HepG2 (cell line): Measurements from ENCODE around the gene RGS11. TPM values are rescaled to one million over a fixed set of nuclear protein-coding genes. Genes with fewer than 3 reads are reported as not detected.

Experiments
- RAD21 ChIP-seq: fragments of 450-650 bp; formaldehyde crosslinking; IDR thresholded peaks from 2 replicates; pipeline ENCODE4 v1.5.0; 2020; ENCODE audit warnings: mild to moderate bottlenecking
- SPEN ChIP-seq: sonication (generic); formaldehyde crosslinking; IDR thresholded peaks from 2 replicates; pipeline ENCODE4 v1.5.1; 2020; ENCODE audit warnings: low read depth, mild to moderate bottlenecking, missing genetic modification reagents
- STAG1 ChIP-seq: sonication (generic); formaldehyde crosslinking; IDR thresholded peaks from 2 replicates; pipeline ENCODE4 v1.4.0; 2020; ENCODE audit warnings: missing genetic modification reagents
- YEATS4 ChIP-seq: sonication (generic); formaldehyde crosslinking; IDR thresholded peaks from 2 replicates; pipeline ENCODE4 v1.4.0; 2020; ENCODE audit warnings: missing genetic modification reagents, borderline replicate concordance
- ZBTB1 ChIP-seq: sonication (generic); formaldehyde crosslinking; IDR thresholded peaks from 2 replicates; pipeline ENCODE4 v1.4.0; 2020; ENCODE audit warnings: missing genetic modification reagents, borderline replicate concordance
- ZBTB38 ChIP-seq: sonication (generic); formaldehyde crosslinking; IDR thresholded peaks from 2 replicates; pipeline ENCODE4 v1.5.1; 2020; ENCODE audit warnings: mild to moderate bottlenecking, missing genetic modification reagents
- ZC3H13 ChIP-seq: sonication (generic); formaldehyde crosslinking; IDR thresholded peaks from 2 replicates; pipeline ENCODE4 v1.8.1; 2023; ENCODE audit warnings: mild to moderate bottlenecking, missing genetic modification reagents, moderate library complexity
- ZMYM2 ChIP-seq: sonication (generic); formaldehyde crosslinking; IDR thresholded peaks from 2 replicates; pipeline ENCODE4 v1.8.0; 2022; ENCODE audit warnings: mild to moderate bottlenecking, missing genetic modification reagents
- ZZZ3 ChIP-seq: sonication (generic); formaldehyde crosslinking; IDR thresholded peaks from 2 replicates; pipeline ENCODE4 v1.4.0; 2020; ENCODE audit warnings: missing genetic modification reagents, mild to moderate bottlenecking, borderline replicate concordance
- polyA plus RNA-seq, 8 experiments: library from polyadenylated mRNA; depleted of rRNA in 3 of 8; stranded (reverse) in 7 of 8; unstranded in 1 of 8; fragments of >200 nt; fragmentation: Illumina TruSeq in 4 of 8; extraction: Trizol in 4 of 8; gene quantifications; 2 replicates each; pipeline versions ENCODE4 v1.2.1 to v1.2.3, GENCODE V29; 2011 to 2016; ENCODE audit warnings: low read depth in 4 of 8, missing spikeins in 1 of 8, mixed read lengths in 1 of 8; ENCODE audit not compliant: insufficient read depth in 1 of 8
- total RNA-seq, 5 experiments: library from RNA; depleted of rRNA; stranded (reverse); fragments of >200 nt; fragmentation: Illumina TruSeq; extraction: Trizol; gene quantifications; 2 replicates each; pipeline ENCODE4 v1.2.3, GENCODE V29; 2016; ENCODE audit warnings: low read depth in 1 of 5
- TF ChIP-seq, protein P1 (sequence below): sonication (generic); formaldehyde crosslinking; IDR thresholded peaks from 2 replicates; pipeline ENCODE4 v1.8.0; 2022; ENCODE audit warnings: mild to moderate bottlenecking, missing genetic modification reagents, moderate library complexity
- TF ChIP-seq, protein P2 (sequence below): sonication (generic); formaldehyde crosslinking; IDR thresholded peaks from 2 replicates; pipeline ENCODE4 v1.4.0; 2020; ENCODE audit warnings: missing genetic modification reagents
- TF ChIP-seq, protein P3 (sequence below): IDR thresholded peaks from 2 replicates; pipeline ENCODE4 v1.6.1; 2012; ENCODE audit warnings: inconsistent platforms
- TF ChIP-seq, protein P4 (sequence below): sonication (generic); formaldehyde crosslinking; IDR thresholded peaks from 2 replicates; pipeline ENCODE4 v1.4.0; 2020; ENCODE audit warnings: missing genetic modification reagents
- TF ChIP-seq, protein P5 (sequence below): sonication (generic); formaldehyde crosslinking; IDR thresholded peaks from 2 replicates; pipeline ENCODE4 v1.4.0; 2020; ENCODE audit warnings: mild to moderate bottlenecking, missing genetic modification reagents

Gene RGS11
- total and polyA plus RNA-seq, 2 of the 13 experiments (the other 11 are each of a cell fraction or from before 2014, with no cell fraction given) = 0.11 TPM; not detected in 1

DNA sequence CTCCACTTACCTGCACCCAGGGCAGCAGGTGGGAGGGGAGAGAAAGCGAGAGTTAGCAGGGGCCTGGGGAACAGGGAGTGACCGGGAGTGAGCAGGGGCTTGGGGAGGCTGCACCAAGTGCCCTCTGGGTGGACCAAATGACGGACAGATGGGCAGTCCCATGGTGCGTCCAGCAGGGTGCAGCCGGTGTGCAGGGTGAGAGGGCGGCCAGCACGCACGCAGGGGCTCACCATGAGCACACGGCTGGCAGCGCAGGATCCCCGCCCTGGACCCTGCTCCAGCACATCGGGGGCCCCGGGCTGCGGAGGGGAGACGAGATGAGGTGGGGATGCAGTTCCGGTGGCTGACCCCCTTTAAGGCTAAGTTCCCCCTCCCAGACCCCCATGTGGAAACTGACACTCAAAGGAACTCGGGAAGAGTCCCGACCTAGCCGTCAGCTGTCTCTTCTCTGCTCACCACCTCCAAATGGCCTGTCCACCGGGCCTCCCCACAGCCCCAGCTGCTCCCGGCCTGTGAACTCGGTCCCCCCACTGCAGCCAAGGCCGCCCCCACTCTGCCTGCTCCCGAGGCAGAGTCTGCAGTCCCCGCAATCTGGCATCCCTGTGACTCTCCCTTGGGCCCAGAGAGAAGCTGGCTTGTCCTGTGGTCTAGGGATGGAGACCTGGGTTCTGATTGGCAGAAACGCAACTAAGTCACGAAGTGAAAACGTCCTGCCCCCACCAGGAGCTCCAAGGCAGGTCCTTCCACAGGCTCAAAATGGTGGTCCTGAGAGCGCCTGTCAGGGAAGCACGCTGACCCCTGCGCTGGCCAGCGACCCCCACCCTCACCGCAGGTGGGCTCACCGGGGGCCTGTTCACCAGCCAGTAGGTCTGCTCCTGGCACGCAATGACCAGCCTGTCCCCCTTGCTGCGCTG lies 2.9 kb downstream of the RGS11 start (continued):
- TF ChIP-seq, protein P1, sequence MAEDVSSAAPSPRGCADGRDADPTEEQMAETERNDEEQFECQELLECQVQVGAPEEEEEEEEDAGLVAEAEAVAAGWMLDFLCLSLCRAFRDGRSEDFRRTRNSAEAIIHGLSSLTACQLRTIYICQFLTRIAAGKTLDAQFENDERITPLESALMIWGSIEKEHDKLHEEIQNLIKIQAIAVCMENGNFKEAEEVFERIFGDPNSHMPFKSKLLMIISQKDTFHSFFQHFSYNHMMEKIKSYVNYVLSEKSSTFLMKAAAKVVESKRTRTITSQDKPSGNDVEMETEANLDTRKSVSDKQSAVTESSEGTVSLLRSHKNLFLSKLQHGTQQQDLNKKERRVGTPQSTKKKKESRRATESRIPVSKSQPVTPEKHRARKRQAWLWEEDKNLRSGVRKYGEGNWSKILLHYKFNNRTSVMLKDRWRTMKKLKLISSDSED (CRISPR knock-in tag) = no peak
- peak; percentile 80 for TF ChIP-seq STAG1 (CRISPR knock-in tag)
- 0 out of 2 replicates have a peak, but pooled peaks have one; percentile 50 for TF ChIP-seq SPEN (CRISPR knock-in tag)
- TF ChIP-seq ZZZ3 = no peak; the same call in 1 of the 2 replicates
- TF ChIP-seq, protein P2, sequence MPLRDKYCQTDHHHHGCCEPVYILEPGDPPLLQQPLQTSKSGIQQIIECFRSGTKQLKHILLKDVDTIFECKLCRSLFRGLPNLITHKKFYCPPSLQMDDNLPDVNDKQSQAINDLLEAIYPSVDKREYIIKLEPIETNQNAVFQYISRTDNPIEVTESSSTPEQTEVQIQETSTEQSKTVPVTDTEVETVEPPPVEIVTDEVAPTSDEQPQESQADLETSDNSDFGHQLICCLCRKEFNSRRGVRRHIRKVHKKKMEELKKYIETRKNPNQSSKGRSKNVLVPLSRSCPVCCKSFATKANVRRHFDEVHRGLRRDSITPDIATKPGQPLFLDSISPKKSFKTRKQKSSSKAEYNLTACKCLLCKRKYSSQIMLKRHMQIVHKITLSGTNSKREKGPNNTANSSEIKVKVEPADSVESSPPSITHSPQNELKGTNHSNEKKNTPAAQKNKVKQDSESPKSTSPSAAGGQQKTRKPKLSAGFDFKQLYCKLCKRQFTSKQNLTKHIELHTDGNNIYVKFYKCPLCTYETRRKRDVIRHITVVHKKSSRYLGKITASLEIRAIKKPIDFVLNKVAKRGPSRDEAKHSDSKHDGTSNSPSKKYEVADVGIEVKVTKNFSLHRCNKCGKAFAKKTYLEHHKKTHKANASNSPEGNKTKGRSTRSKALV (CRISPR knock-in tag) = no peak; the same call in 1 of the 2 replicates
- TF ChIP-seq ZBTB1 (CRISPR knock-in tag) = no peak
- TF ChIP-seq, protein P3, sequence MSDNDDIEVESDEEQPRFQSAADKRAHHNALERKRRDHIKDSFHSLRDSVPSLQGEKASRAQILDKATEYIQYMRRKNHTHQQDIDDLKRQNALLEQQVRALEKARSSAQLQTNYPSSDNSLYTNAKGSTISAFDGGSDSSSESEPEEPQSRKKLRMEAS = peak; percentile 50; the same call in 1 of the 2 replicates
- TF ChIP-seq, protein P4, sequence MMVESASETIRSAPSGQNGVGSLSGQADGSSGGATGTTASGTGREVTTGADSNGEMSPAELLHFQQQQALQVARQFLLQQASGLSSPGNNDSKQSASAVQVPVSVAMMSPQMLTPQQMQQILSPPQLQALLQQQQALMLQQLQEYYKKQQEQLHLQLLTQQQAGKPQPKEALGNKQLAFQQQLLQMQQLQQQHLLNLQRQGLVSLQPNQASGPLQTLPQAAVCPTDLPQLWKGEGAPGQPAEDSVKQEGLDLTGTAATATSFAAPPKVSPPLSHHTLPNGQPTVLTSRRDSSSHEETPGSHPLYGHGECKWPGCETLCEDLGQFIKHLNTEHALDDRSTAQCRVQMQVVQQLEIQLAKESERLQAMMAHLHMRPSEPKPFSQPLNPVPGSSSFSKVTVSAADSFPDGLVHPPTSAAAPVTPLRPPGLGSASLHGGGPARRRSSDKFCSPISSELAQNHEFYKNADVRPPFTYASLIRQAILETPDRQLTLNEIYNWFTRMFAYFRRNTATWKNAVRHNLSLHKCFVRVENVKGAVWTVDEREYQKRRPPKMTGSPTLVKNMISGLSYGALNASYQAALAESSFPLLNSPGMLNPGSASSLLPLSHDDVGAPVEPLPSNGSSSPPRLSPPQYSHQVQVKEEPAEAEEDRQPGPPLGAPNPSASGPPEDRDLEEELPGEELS (CRISPR knock-in tag) = no peak
- no peak for TF ChIP-seq ZMYM2 (CRISPR knock-in tag)
- TF ChIP-seq ZC3H13 (CRISPR knock-in tag) = no peak
- no peak for TF ChIP-seq YEATS4 (CRISPR knock-in tag)
- peak; percentile 82 for TF ChIP-seq RAD21 (CRISPR knock-in tag)
- TF ChIP-seq, protein P5, sequence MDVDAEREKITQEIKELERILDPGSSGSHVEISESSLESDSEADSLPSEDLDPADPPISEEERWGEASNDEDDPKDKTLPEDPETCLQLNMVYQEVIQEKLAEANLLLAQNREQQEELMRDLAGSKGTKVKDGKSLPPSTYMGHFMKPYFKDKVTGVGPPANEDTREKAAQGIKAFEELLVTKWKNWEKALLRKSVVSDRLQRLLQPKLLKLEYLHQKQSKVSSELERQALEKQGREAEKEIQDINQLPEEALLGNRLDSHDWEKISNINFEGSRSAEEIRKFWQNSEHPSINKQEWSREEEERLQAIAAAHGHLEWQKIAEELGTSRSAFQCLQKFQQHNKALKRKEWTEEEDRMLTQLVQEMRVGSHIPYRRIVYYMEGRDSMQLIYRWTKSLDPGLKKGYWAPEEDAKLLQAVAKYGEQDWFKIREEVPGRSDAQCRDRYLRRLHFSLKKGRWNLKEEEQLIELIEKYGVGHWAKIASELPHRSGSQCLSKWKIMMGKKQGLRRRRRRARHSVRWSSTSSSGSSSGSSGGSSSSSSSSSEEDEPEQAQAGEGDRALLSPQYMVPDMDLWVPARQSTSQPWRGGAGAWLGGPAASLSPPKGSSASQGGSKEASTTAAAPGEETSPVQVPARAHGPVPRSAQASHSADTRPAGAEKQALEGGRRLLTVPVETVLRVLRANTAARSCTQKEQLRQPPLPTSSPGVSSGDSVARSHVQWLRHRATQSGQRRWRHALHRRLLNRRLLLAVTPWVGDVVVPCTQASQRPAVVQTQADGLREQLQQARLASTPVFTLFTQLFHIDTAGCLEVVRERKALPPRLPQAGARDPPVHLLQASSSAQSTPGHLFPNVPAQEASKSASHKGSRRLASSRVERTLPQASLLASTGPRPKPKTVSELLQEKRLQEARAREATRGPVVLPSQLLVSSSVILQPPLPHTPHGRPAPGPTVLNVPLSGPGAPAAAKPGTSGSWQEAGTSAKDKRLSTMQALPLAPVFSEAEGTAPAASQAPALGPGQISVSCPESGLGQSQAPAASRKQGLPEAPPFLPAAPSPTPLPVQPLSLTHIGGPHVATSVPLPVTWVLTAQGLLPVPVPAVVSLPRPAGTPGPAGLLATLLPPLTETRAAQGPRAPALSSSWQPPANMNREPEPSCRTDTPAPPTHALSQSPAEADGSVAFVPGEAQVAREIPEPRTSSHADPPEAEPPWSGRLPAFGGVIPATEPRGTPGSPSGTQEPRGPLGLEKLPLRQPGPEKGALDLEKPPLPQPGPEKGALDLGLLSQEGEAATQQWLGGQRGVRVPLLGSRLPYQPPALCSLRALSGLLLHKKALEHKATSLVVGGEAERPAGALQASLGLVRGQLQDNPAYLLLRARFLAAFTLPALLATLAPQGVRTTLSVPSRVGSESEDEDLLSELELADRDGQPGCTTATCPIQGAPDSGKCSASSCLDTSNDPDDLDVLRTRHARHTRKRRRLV = no peak
- TF ChIP-seq ZBTB38 (CRISPR knock-in tag) = 0 out of 2 replicates have a peak, but pooled peaks have one; percentile 51
